Fibroblast of villous mesenchyme (primary cell): ENCODE measurements around the gene ABCB6. TPM values are rescaled to one million over a fixed set of nuclear protein-coding genes. Genes with fewer than 3 reads are reported as not detected.
A peak's percentile ranks its signal among the peaks of the same experiment; 100 is the strongest.

Experiments used
- DNase-seq: peaks from one replicate; pipeline ENCODE4 v3.0.0-alpha.2; 2010; ENCODE audit warnings: low read depth
- H3K4me3 ChIP-seq: 2 replicates; pipeline ENCODE4 v1.5.1; 2011; ENCODE audit warnings: low read depth, mild to moderate bottlenecking, low read length
- CTCF ChIP-seq: IDR thresholded peaks from 2 replicates; pipeline ENCODE4 v1.5.1; 2012; ENCODE audit warnings: low read depth, mild to moderate bottlenecking, low read length; ENCODE audit not compliant: insufficient read depth
- total RNA-seq: library from RNA; depleted of rRNA; stranded (reverse); fragments of >200 nt; gene quantifications from 2 replicates; pipeline ENCODE4 v1.2.3, GENCODE V29; 2012

ABCB6 gene
- total RNA-seq, 1 donor, result 31.1 TPM

- no peak for DNase-seq
- no peak overlapping the region for H3K4me3 ChIP-seq
- no peak for TF ChIP-seq CTCF
Measured at GRCh38 chr2:219250049-219250781, 31.5 kb upstream of the ABCB6 start.

DNA sequence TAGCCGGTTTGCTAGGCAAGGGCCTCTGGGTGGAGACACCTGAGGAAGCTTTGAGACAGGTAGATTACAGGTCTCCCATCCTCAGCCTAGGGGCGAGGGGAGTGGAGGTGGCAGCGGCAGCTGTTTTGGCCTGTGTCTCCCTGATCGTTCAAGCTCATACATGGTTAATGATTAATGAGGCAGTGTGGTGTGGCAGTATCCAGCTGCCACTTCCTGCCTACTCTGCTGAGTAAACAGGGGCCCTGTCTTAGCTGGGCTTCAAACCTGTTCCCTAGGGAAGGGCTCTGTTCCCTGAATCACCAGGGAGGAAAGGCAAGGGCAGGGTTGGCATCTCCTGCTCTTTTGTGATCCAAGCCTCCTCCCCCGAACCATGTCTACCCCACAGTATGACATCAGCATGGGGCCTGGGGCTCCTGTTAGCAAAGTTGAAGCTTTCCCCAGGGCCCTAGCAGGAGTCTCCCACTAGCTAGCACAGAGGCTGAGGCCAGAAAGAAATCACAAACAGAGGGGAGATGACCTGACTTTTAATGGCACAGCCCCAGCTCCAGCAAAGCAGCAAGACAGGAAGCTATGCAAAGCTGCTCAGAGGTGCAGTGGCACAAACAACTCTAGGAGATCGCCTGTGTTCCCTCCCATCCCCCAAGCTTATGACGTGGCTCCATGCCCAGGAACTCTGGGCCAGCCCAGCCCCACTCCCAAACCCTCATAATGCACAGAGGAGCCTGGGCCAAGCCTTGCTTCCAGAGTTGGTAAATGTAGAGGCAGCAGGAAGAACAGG lies 30.6 kb upstream of the ABCB6 start:
- H3K4me3 ChIP-seq, result no peak overlapping the region
- DNase-seq, result peak; percentile 84
- TF ChIP-seq CTCF, result no peak

- TF ChIP-seq CTCF, result no peak
- DNase-seq, result no peak
Measured at GRCh38 chr2:219248845-219249202, 30.1 kb upstream of the ABCB6 start.

DNA sequence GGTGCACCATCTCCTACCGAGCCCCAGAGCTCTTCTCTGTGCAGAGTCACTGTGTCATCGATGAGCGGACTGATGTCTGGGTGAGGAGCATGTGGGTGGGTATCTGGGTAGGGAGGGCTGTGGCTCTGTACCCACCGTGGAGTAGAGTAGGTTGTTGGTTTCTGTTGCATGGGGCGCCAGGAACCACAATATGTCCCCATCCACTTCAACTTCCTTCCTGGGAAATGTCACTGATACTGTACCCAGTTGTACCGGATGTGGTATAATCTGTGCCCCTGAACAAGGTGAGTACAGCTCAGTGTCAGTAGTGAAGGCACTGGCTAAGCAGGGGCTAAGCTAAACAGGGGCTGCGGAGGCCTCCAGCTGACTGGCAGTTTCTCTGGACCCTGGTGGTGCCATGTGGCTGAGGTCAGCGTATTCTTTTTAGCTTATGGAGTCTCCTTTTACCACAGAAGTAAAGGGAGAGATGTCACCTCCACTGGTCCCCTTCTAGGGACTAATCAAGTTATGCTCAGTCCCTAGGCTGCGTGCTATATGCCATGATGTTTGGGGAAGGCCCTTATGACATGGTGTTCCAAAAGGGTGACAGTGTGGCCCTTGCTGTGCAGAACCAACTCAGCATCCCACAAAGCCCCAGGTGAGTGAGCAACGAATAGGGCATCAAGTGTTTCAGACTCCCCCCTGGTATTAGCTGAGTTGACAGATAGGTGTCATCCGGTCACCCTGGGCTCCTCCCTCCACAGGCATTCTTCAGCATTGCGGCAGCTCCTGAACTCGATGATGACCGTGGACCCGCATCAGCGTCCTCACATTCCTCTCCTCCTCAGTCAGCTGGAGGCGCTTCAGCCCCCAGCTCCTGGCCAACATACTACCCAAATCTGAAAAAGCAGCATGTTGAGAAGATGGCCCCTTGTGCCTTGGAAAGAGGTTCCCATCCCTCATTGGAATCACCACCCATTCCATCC lies 29.2 kb upstream of the ABCB6 start:
- no peak for DNase-seq
- no peak overlapping the region for H3K4me3 ChIP-seq
- TF ChIP-seq CTCF, result no peak

More at GRCh38 chr2:219248845-219249202, 30.1 kb upstream of the ABCB6 start:
- H3K4me3 ChIP-seq, result no peak overlapping the region

- TF ChIP-seq CTCF, result no peak
- no peak overlapping the region for H3K4me3 ChIP-seq
- DNase-seq, result no peak
Measured at GRCh38 chr2:219246559-219246958, 27.8 kb upstream of the ABCB6 start.

- H3K4me3 ChIP-seq, result peak overlapping the region; percentile 85
- DNase-seq, result no peak
- no peak for TF ChIP-seq CTCF
Measured at GRCh38 chr2:219245899-219246230, 27.1 kb upstream of the ABCB6 start.
